Fibroblast of lung (primary cell): ENCODE results near the gene PEX16.

Source experiments
- EZH2 ChIP-seq: IDR thresholded peaks from 2 replicates; pipeline ENCODE4 v1.5.1; 2012; ENCODE audit warnings: low read length, control low read depth, mild to moderate bottlenecking; ENCODE audit errors: missing control alignments
- TF ChIP-seq, protein P1 (sequence below), 2 donors: IDR thresholded peaks in 1 of 2; conservative IDR thresholded peaks in 1 of 2; 1 replicate in 1 of 2; 2 replicates in 1 of 2; pipeline ENCODE4 v1.5.1; 2011 to 2012; ENCODE audit warnings: low read length in 2 of 2, control low read depth in 1 of 2, inconsistent platforms in 1 of 2, low read depth in 1 of 2, mild to moderate bottlenecking in 1 of 2

- no peak for TF ChIP-seq EZH2
- TF ChIP-seq, protein P1, sequence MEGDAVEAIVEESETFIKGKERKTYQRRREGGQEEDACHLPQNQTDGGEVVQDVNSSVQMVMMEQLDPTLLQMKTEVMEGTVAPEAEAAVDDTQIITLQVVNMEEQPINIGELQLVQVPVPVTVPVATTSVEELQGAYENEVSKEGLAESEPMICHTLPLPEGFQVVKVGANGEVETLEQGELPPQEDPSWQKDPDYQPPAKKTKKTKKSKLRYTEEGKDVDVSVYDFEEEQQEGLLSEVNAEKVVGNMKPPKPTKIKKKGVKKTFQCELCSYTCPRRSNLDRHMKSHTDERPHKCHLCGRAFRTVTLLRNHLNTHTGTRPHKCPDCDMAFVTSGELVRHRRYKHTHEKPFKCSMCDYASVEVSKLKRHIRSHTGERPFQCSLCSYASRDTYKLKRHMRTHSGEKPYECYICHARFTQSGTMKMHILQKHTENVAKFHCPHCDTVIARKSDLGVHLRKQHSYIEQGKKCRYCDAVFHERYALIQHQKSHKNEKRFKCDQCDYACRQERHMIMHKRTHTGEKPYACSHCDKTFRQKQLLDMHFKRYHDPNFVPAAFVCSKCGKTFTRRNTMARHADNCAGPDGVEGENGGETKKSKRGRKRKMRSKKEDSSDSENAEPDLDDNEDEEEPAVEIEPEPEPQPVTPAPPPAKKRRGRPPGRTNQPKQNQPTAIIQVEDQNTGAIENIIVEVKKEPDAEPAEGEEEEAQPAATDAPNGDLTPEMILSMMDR (conservative IDR thresholded peaks at IDR 0.05 in 1 of 2, IDR thresholded peaks at IDR 0.05 in 1 of 2; ENCODE audit: low read depth in 1 of 2, low read length in 2 of 2) = no peak
These were observed 36.7 kb downstream of the PEX16 start for GRCh38 chr11:45880772-45881570.
